ENCODE measurements around the gene HAAO. TPM values are rescaled to one million over a fixed set of nuclear protein-coding genes. Genes with fewer than 3 reads are reported as not detected.

HAAO gene
- total and polyA plus RNA-seq, 2 experiments from 2014 or later, result 0.36 TPM; not detected in 1

- no peaks in the 10 kb centered on the region for H3K9me3 ChIP-seq (ENCODE audit: low read depth)
- no peaks in the 10 kb centered on the region for H3K27me3 ChIP-seq (replicated peaks; ENCODE audit: insufficient read depth)
- no peak overlapping the region for H2AFZ ChIP-seq
- H3F3A ChIP-seq (ENCODE audit: insufficient read depth), result no peaks in the 10 kb centered on the region
- H3K9me2 ChIP-seq (ENCODE audit: insufficient read depth), result no peaks in the 10 kb centered on the region
- no peaks in the 10 kb centered on the region for H4K20me1 ChIP-seq (ENCODE audit: insufficient read depth)
- no peak overlapping the region for H3K9ac ChIP-seq
- in situ Hi-C loops (cut with MboI), result no loop called here
- no peak for TF ChIP-seq EZH2phosphoT487 (IDR thresholded peaks at IDR 0.05; ENCODE audit: insufficient read depth, low read depth)
- TF ChIP-seq EZH2 (IDR thresholded peaks at IDR 0.05; ENCODE audit: insufficient read depth, poor library complexity, severe bottlenecking), result no peak
- no peak for DNase-seq
- H3K36me3 ChIP-seq (ENCODE audit: low read depth), result no peaks in the 10 kb centered on the region
- no peak overlapping the region for H3K4me2 ChIP-seq (ENCODE audit: unreplicated experiment)
- H3K79me2 ChIP-seq (ENCODE audit: insufficient read depth), result no peaks in the 10 kb centered on the region
- H3K4me1 ChIP-seq (ENCODE audit: insufficient read depth), result no peaks in the 10 kb centered on the region
- WGBS, 2 experiments (ENCODE audit: low coverage in 1 of 2, low lambda C conversion rate in 2 of 2, missing lambda C conversion rate in 2 of 2), result 76 to 81% methylated on average over 15 to 16 of the region's 16 CpGs
- H3K27ac ChIP-seq, result no peak overlapping the region
- no peak overlapping the region for H3K4me3 ChIP-seq
Measured at GRCh38 chr2:42767080-42767898, 25.1 kb downstream of the HAAO start.

GRCh38 chr2:42765686-42766085 is 26.7 kb downstream of the HAAO start:
- Histone ChIP-seq H3K4me3 (no peak overlapping the region), H3K9me3 (ENCODE audit: low read depth) (no peaks in the 10 kb centered on the region), H3K9me2 (ENCODE audit: insufficient read depth) (no peaks in the 10 kb centered on the region), H3K27ac (no peak overlapping the region), H3K4me1 (ENCODE audit: insufficient read depth) (no peaks in the 10 kb centered on the region), H3K27me3 (replicated peaks; ENCODE audit: insufficient read depth) (no peaks in the 10 kb centered on the region), H2AFZ (no peak overlapping the region), H3F3A (ENCODE audit: insufficient read depth) (no peaks in the 10 kb centered on the region), H3K36me3 (ENCODE audit: low read depth) (no peaks in the 10 kb centered on the region), H3K9ac (no peak overlapping the region), H4K20me1 (ENCODE audit: insufficient read depth) (no peaks in the 10 kb centered on the region), H3K79me2 (ENCODE audit: insufficient read depth) (no peaks in the 10 kb centered on the region), H3K4me2 (ENCODE audit: unreplicated experiment) (no peak overlapping the region)
- 89 to 94% methylated on average over 9 of the region's 9 CpGs for whole genome bisulfite sequencing, 2 experiments (ENCODE audit: low coverage in 1 of 2, low lambda C conversion rate in 2 of 2, missing lambda C conversion rate in 2 of 2)
- DNase-seq, result no peak
- TF ChIP-seq EZH2 (IDR thresholded peaks at IDR 0.05; ENCODE audit: insufficient read depth, poor library complexity, severe bottlenecking) (no peak), EZH2phosphoT487 (IDR thresholded peaks at IDR 0.05; ENCODE audit: insufficient read depth, low read depth) (no peak)
- in situ Hi-C loops (cut with MboI), result no loop called here

GRCh38 chr2:42764901-42765300 is 27.5 kb downstream of the HAAO start:
- DNase-seq, result no peak

GRCh38 chr2:42764096-42764495 is 28.3 kb downstream of the HAAO start, which contains the start of gene OXER1:
Gene OXER1 (minus strand): TSS chr2:42764135. CDS start chr2:42764062, 73 bp downstream.
- Histone ChIP-seq H4K20me1 (ENCODE audit: insufficient read depth) (no peaks in the 10 kb centered on the region), H2AFZ (no peak within 1 kb of the TSS), H3K36me3 (ENCODE audit: low read depth) (no peaks in the 10 kb centered on the region), H3K4me1 (ENCODE audit: insufficient read depth) (no peaks in the 10 kb centered on the region), H3F3A (ENCODE audit: insufficient read depth) (no peaks in the 10 kb centered on the region), H3K9me2 (ENCODE audit: insufficient read depth) (no peaks in the 10 kb centered on the region), H3K4me3 (no peak within 1 kb of the TSS), H3K4me2 (ENCODE audit: unreplicated experiment) (no peak within 1 kb of the TSS), H3K27me3 (replicated peaks; ENCODE audit: insufficient read depth) (no peaks in the 10 kb centered on the region), H3K79me2 (ENCODE audit: insufficient read depth) (no peaks in the 10 kb centered on the region), H3K9me3 (ENCODE audit: low read depth) (no peaks in the 10 kb centered on the region), H3K9ac (no peak within 1 kb of the TSS), H3K27ac (no peak within 1 kb of the TSS)
- TF ChIP-seq EZH2phosphoT487 (IDR thresholded peaks at IDR 0.05; ENCODE audit: insufficient read depth, low read depth), result no peak
- no peak for TF ChIP-seq EZH2 (IDR thresholded peaks at IDR 0.05; ENCODE audit: insufficient read depth, poor library complexity, severe bottlenecking)
- no peak for DNase-seq
- 47 to 59% methylated on average over 4 to 5 of the region's 5 CpGs for WGBS, 2 experiments (ENCODE audit: low coverage in 1 of 2, low lambda C conversion rate in 2 of 2, missing lambda C conversion rate in 2 of 2)
- in situ Hi-C loops (cut with MboI), result no loop called here

More at GRCh38 chr2:42764901-42765300, 27.5 kb downstream of the HAAO start:
- Histone ChIP-seq H3K4me2 (ENCODE audit: unreplicated experiment) (no peak overlapping the region), H3K9me2 (ENCODE audit: insufficient read depth) (no peaks in the 10 kb centered on the region), H3F3A (ENCODE audit: insufficient read depth) (no peaks in the 10 kb centered on the region), H3K9me3 (ENCODE audit: low read depth) (no peaks in the 10 kb centered on the region), H3K79me2 (ENCODE audit: insufficient read depth) (no peaks in the 10 kb centered on the region), H4K20me1 (ENCODE audit: insufficient read depth) (no peaks in the 10 kb centered on the region), H3K4me3 (no peak overlapping the region), H3K4me1 (ENCODE audit: insufficient read depth) (no peaks in the 10 kb centered on the region), H3K36me3 (ENCODE audit: low read depth) (no peaks in the 10 kb centered on the region), H3K27ac (no peak overlapping the region), H3K27me3 (replicated peaks; ENCODE audit: insufficient read depth) (no peaks in the 10 kb centered on the region), H2AFZ (no peak overlapping the region), H3K9ac (no peak overlapping the region)
- WGBS, 2 experiments (ENCODE audit: low coverage in 1 of 2, low lambda C conversion rate in 2 of 2, missing lambda C conversion rate in 2 of 2), result 81 to 88% methylated on average over 2 of the region's 2 CpGs
- TF ChIP-seq EZH2 (IDR thresholded peaks at IDR 0.05; ENCODE audit: insufficient read depth, poor library complexity, severe bottlenecking), result no peak
- TF ChIP-seq EZH2phosphoT487 (IDR thresholded peaks at IDR 0.05; ENCODE audit: insufficient read depth, low read depth), result no peak
- in situ Hi-C loops (cut with MboI), result no loop called here
